Measurements from ENCODE around the gene TOX2. TPM values are rescaled to one million over a fixed set of nuclear protein-coding genes. Genes with fewer than 3 reads are reported as not detected.

TOX2 gene
- polyA plus RNA-seq, 6 donors from 2014 or later: 0.17 to 0.26 (median 0.26) TPM; not detected in 3

GRCh38 chr20:44056010-44056698 lies 141.5 kb downstream of the TOX2 start:
- H3K9me3 Mint-ChIP-seq: peaks cover 0 to 7% (median 2%) of the 10 kb centered on the region in 7 donors
- no peaks in the 10 kb centered on the region for H3K36me3 Mint-ChIP-seq
- H3K27me3 Mint-ChIP-seq: peaks cover 0 to 13% (median 7%) of the 10 kb centered on the region in 3 donors
- ATAC-seq (ENCODE audit: low read depth in 2 of 2) (peak in 1 of 2 donors; percentile 38), DNase-seq (no peak)
- peaks cover 0 to 4% (median 0%) of the 10 kb centered on the region in 3 donors for H3K4me1 Mint-ChIP-seq
- H3K27ac Mint-ChIP-seq: no peak overlapping the region
- no peak overlapping the region for H3K4me3 Mint-ChIP-seq

GRCh38 chr20:44057698-44058675 lies 143.3 kb downstream of the TOX2 start:
- Mint-ChIP-seq H3K27me3 (peaks cover 0 to 13% (median 7%) of the 10 kb centered on the region in 3 donors), H3K4me1 (peaks cover 0 to 4% (median 0%) of the 10 kb centered on the region in 3 donors), H3K4me3 (no peak overlapping the region), H3K27ac (peak overlapping the region in 1 of 6 donors; percentile 54), H3K9me3 (peaks cover 0 to 8% (median 2%) of the 10 kb centered on the region in 7 donors), H3K36me3 (no peaks in the 10 kb centered on the region)
- no peak for DNase-seq
- no peak for ATAC-seq (ENCODE audit: low read depth in 2 of 2)

GRCh38 chr20:44064501-44065400 lies 150.1 kb downstream of the TOX2 start:
- H3K4me1 Mint-ChIP-seq: peaks cover 13 to 28% (median 24%) of the 10 kb centered on the region in 3 donors
- peak overlapping the region in 2 of 6 donors; percentile 36 to 67 for H3K27ac Mint-ChIP-seq
- H3K9me3 Mint-ChIP-seq: peaks cover 0 to 3% (median 0%) of the 10 kb centered on the region in 7 donors
- H3K27me3 Mint-ChIP-seq: peaks cover 5 to 13% (median 9%) of the 10 kb centered on the region in 3 donors
- H3K4me3 Mint-ChIP-seq: peak overlapping the region in 1 of 8 donors; percentile 6
- DNase-seq (no peak), ATAC-seq (ENCODE audit: low read depth in 2 of 2) (no peak)
- no peaks in the 10 kb centered on the region for H3K36me3 Mint-ChIP-seq

- peak overlapping the region in 1 of 6 donors; percentile 43 for H3K27ac Mint-ChIP-seq
- peaks cover 0 to 3% (median 0%) of the 10 kb centered on the region in 7 donors for H3K9me3 Mint-ChIP-seq
- H3K4me1 Mint-ChIP-seq: peaks cover 18 to 34% (median 31%) of the 10 kb centered on the region in 3 donors
- DNase-seq (no peak), ATAC-seq (ENCODE audit: low read depth in 2 of 2) (no peak)
- H3K27me3 Mint-ChIP-seq: peaks cover 5 to 20% (median 9%) of the 10 kb centered on the region in 3 donors
- no peak overlapping the region for H3K4me3 Mint-ChIP-seq
- H3K36me3 Mint-ChIP-seq: no peaks in the 10 kb centered on the region
Observed at GRCh38 chr20:44065401-44066340, 151.0 kb downstream of the TOX2 start.

- H3K4me3 Mint-ChIP-seq: peak overlapping the region in 1 of 8 donors; percentile 4
- no peak for ATAC-seq (ENCODE audit: low read depth in 2 of 2)
- no peaks in the 10 kb centered on the region for H3K36me3 Mint-ChIP-seq
Observed at GRCh38 chr20:44066645-44067606, 152.3 kb downstream of the TOX2 start.

GRCh38 chr20:44067650-44068081 lies 153.0 kb downstream of the TOX2 start:
- no peak for ATAC-seq (ENCODE audit: low read depth in 2 of 2)
- DNase-seq: no peak
- H3K27me3 Mint-ChIP-seq: peaks cover 5 to 26% (median 18%) of the 10 kb centered on the region in 3 donors
- H3K36me3 Mint-ChIP-seq: no peaks in the 10 kb centered on the region
- peaks cover 23 to 37% (median 36%) of the 10 kb centered on the region in 3 donors for H3K4me1 Mint-ChIP-seq
- no peaks in the 10 kb centered on the region for H3K9me3 Mint-ChIP-seq
- peak overlapping the region in 3 of 8 donors; percentile 4 to 90 (median 9) for H3K4me3 Mint-ChIP-seq
- peak overlapping the region in 2 of 6 donors; percentile 74 to 88 for H3K27ac Mint-ChIP-seq

More at GRCh38 chr20:44066645-44067606, 152.3 kb downstream of the TOX2 start:
- Mint-ChIP-seq H3K4me1 (peaks cover 21 to 34% (median 32%) of the 10 kb centered on the region in 3 donors), H3K27me3 (peaks cover 5 to 23% (median 15%) of the 10 kb centered on the region in 3 donors), H3K9me3 (no peaks in the 10 kb centered on the region), H3K27ac (peak overlapping the region in 2 of 6 donors; percentile 43 to 74)
- no peak for DNase-seq

- H3K27ac Mint-ChIP-seq: peak overlapping the region; percentile 33 to 95 (median 90)
- peaks cover 23 to 37% (median 36%) of the 10 kb centered on the region in 3 donors for H3K4me1 Mint-ChIP-seq
- peaks cover 3 to 26% (median 18%) of the 10 kb centered on the region in 3 donors for H3K27me3 Mint-ChIP-seq
- H3K9me3 Mint-ChIP-seq: no peaks in the 10 kb centered on the region
- peak overlapping the region; percentile 14 to 92 (median 86) for H3K4me3 Mint-ChIP-seq
- no peaks in the 10 kb centered on the region for H3K36me3 Mint-ChIP-seq
- ATAC-seq (ENCODE audit: low read depth in 2 of 2) (peak; percentile 8 to 24), DNase-seq (no peak)
Observed at GRCh38 chr20:44068316-44069201, 153.9 kb downstream of the TOX2 start.

GRCh38 chr20:44069203-44070011 lies 154.8 kb downstream of the TOX2 start:
- Mint-ChIP-seq H3K36me3 (no peaks in the 10 kb centered on the region), H3K9me3 (no peaks in the 10 kb centered on the region), H3K4me1 (peaks cover 23 to 37% (median 36%) of the 10 kb centered on the region in 3 donors), H3K27ac (peak overlapping the region; percentile 57 to 95 (median 90)), H3K4me3 (peak overlapping the region; percentile 14 to 92 (median 86)), H3K27me3 (peaks cover 0 to 26% (median 18%) of the 10 kb centered on the region in 3 donors)
- ATAC-seq (ENCODE audit: low read depth in 2 of 2) (peak; percentile 75 to 78), DNase-seq (peak; percentile 63)

GRCh38 chr20:44070139-44070900 lies 155.7 kb downstream of the TOX2 start:
- Mint-ChIP-seq H3K36me3 (no peaks in the 10 kb centered on the region), H3K27ac (peak overlapping the region; percentile 74 to 95 (median 90)), H3K9me3 (no peaks in the 10 kb centered on the region), H3K4me1 (peaks cover 23 to 37% (median 36%) of the 10 kb centered on the region in 3 donors), H3K4me3 (peak overlapping the region in 7 of 8 donors; percentile 14 to 84 (median 67)), H3K27me3 (peaks cover 0 to 26% (median 18%) of the 10 kb centered on the region in 3 donors)
- peak; percentile 17 to 31 for ATAC-seq (ENCODE audit: low read depth in 2 of 2)
- peak; percentile 26 for DNase-seq

All from naive B cell (primary cell).